Activated CD8-positive, alpha-beta memory T cell treated with anti-CD3 and anti-CD28 coated beads, Interleukin-2, amount 10 ng/mL, durations not matched to agents 7 days and 5 days (primary cell): ENCODE results near the gene ARR3. TPM values are rescaled to one million over a fixed set of nuclear protein-coding genes. Genes with fewer than 3 reads are reported as not detected.
"Not testable (repeated sequence)": the region's sequence is repeated elsewhere in the genome, so short reads cannot be mapped to it uniquely, and the experiment has no call there.

ENCODE experiments used
- ATAC-seq: fragments of 150-1000 bp; cut with Tn5 transposase; one replicate; pipeline ENCODE4 v1.10.0; 2021; ENCODE audit warnings: moderate library complexity
- CTCF ChIA-PET: fragments of 350-600 bp; sonication (Branson Sonifier 250); formaldehyde crosslinking; loops from one replicate; lab custom pipeline; 2021; ENCODE audit warnings: antibody characterized with exemption; lab: Charles Lee
- DNase-seq: peaks from one replicate; pipeline ENCODE4 v3.0.0-alpha.2; 2020
- H3K27ac Mint-ChIP-seq: one replicate; pipeline ENCODE4 v1.8.0; 2021; ENCODE audit warnings: mild to moderate bottlenecking, mixed read lengths
- H3K27me3 Mint-ChIP-seq: one replicate; pipeline ENCODE4 v1.8.0; 2021; ENCODE audit warnings: mixed read lengths
- H3K36me3 Mint-ChIP-seq: one replicate; pipeline ENCODE4 v1.8.0; 2021; ENCODE audit warnings: mild to moderate bottlenecking, mixed read lengths
- H3K4me1 Mint-ChIP-seq: one replicate; pipeline ENCODE4 v1.8.0; 2021; ENCODE audit warnings: mixed read lengths
- H3K4me3 Mint-ChIP-seq: one replicate; pipeline ENCODE4 v1.8.0; 2021; ENCODE audit warnings: mild to moderate bottlenecking, moderate library complexity, mixed read lengths
- H3K9me3 Mint-ChIP-seq: one replicate; pipeline ENCODE4 v1.8.0; 2022; ENCODE audit warnings: low read depth, mixed read lengths
- total RNA-seq, 2 experiments: library from RNA; stranded (reverse); gene quantifications; one replicate each; pipeline ENCODE4 v1.2.3, GENCODE V29; 2021

The ARR3 gene
- total RNA-seq, 2 experiments from 2014 or later, result not detected

DNA sequence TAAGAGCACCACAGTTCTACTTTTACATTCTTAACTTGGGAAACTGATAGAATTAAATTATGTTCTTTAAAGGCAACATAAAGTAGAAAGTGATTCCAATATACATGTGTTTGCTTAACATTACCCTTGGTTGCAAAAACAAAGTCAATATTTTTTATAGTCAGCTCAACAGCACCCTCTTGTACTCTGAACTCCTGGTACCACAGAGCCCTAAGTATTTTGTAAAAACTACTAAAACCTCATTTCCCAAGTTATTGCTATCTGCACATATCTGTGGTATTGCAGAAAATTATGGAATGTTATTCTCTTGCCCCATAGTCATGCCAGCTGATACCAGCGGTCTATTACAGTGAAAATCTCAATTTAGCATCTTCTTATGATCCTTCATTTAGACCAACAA lies 24.7 kb downstream of the ARR3 start:
- no peak for ATAC-seq

DNA sequence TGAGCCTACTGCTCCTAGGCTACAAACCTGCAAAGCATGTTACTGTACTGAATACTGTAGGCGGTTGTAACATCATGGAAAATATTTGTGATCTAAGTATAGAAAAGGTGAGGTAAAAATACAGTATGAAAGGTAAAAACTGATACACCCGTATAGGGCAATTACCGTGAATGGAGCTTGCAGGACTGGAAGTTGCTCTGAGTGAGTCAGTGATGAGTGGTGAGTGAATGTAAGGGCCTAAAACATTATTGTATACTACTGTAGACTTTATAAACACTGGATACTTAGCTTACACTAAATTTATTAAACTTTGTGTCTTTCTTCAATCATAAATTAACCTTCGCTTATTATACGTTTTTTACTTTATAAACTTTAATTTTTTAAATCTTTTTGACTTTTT lies 25.5 kb downstream of the ARR3 start:
- Mint-ChIP-seq H3K27me3 (no peaks in the 10 kb centered on the region), H3K36me3 (peaks cover 22% of the 10 kb centered on the region), H3K4me1 (peaks cover 26% of the 10 kb centered on the region), H3K27ac (no peak overlapping the region), H3K4me3 (no peak overlapping the region), H3K9me3 (no peaks in the 10 kb centered on the region)
- DNase-seq, result no peak
- no peak for ATAC-seq
- CTCF ChIA-PET, result interaction anchor here (1.1 kb wide), 1 partner anchor 142 kb away, joined by 4 read pairs; no protein-coding TSS in a partner anchor

More for the DNA sequence above, 24.7 kb downstream of the ARR3 start:
- peaks cover 24% of the 10 kb centered on the region for H3K36me3 Mint-ChIP-seq
- no peak overlapping the region for H3K27ac Mint-ChIP-seq
- H3K4me3 Mint-ChIP-seq, result no peak overlapping the region
- H3K9me3 Mint-ChIP-seq, result no peaks in the 10 kb centered on the region
- DNase-seq, result no peak
- H3K4me1 Mint-ChIP-seq, result peaks cover 29% of the 10 kb centered on the region
- CTCF ChIA-PET, result interaction anchor here (1.1 kb wide), 1 partner anchor 143 kb away, joined by 4 read pairs; no protein-coding TSS in a partner anchor
- no peaks in the 10 kb centered on the region for H3K27me3 Mint-ChIP-seq

DNA sequence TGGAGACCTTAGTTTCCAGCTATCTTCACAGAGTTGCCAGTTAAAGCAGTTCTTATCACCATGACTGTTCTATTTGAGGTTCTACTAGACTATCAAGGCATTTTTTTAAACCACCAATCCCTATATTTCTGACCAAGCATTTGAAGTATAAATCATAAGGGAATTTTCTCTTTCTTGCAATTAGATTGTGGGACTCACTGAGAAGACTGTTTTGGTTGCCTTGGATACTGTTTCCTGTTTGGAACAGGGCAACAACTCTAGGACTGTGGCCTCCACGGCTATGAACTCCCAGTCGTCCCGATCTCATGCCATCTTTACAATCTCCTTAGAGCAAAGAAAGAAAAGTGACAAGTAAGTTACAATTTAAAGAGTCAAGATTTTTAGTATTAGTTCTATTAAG lies 33.6 kb downstream of the ARR3 start:
- Mint-ChIP-seq H3K9me3 (no peaks in the 10 kb centered on the region), H3K36me3 (peaks cover 51% of the 10 kb centered on the region), H3K27me3 (no peaks in the 10 kb centered on the region), H3K4me1 (peaks cover 3% of the 10 kb centered on the region), H3K27ac (no peak overlapping the region), H3K4me3 (no peak overlapping the region)
- DNase-seq (no peak), ATAC-seq (no peak)
- CTCF ChIA-PET, result no interaction called here

DNA sequence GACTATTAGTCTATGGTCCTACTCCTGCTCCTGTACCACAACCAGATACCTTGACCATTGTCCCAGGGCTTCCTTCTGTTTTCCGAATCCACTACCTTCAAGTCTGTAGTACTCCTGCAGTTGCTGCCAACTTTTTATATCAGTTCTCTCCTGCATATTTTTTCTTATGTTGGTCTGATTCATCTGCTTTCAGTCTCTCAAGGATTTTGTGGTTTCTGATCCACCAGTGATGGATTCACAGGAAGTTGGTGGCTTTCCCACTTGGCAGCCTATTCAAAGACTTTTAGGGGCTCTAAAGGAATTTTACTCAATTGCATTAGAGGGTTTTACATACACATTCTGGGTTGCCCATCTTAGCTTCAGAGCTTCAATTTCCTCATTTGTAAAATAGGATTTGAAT lies 45.4 kb downstream of the ARR3 start:
- Mint-ChIP-seq H3K4me3 (no peak overlapping the region), H3K9me3 (no peaks in the 10 kb centered on the region), H3K4me1 (no peaks in the 10 kb centered on the region), H3K36me3 (peaks cover 33% of the 10 kb centered on the region), H3K27me3 (no peaks in the 10 kb centered on the region), H3K27ac (no peak overlapping the region)
- DNase-seq (no peak), ATAC-seq (no peak)
- CTCF ChIA-PET, result no interaction called here

DNA sequence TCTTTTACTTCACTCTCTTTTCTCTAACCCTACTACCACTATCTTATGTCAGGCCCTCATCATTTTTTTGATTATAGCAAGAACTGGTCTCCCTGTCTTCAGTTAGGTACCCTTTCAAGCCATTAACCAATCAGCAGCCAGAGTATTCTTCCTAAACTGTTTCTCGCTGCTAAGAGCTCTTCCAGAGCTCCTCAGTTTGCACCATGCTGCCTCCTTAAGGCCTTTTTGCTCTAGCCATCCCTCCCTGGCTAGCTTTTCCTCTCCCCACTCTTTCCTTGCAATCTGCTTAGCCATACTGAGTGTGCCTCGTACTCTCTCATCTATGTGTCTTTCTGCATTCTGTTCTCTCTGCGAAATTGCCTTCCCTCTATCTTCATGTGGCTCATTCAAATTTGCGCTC lies 54.6 kb downstream of the ARR3 start:
- DNase-seq, result no peak
- no peaks in the 10 kb centered on the region for H3K4me1 Mint-ChIP-seq
- CTCF ChIA-PET, result no interaction called here
- no peak overlapping the region for H3K27ac Mint-ChIP-seq
- ATAC-seq, result no peak
- H3K36me3 Mint-ChIP-seq, result peaks cover 12% of the 10 kb centered on the region
- no peaks in the 10 kb centered on the region for H3K27me3 Mint-ChIP-seq
- no peak overlapping the region for H3K4me3 Mint-ChIP-seq
- H3K9me3 Mint-ChIP-seq, result no peaks in the 10 kb centered on the region

DNA sequence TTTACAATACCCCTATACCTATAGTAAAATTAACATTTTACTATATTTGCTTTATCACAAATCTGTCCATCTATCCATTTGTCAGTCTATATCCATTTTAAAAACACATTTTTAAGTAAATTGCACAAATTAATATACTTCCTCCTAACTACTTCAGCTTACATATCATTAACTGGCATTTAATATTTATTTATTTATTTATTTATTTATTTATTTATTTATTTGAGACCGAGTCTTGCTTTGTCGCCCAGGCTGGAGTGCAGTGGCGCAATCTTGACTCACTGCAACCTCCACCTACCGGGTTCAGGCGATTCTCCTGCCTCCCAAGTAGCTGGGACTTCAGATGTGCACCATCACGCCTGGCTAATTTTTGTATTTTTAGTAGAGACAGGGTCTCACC lies 55.5 kb downstream of the ARR3 start:
- H3K4me1 Mint-ChIP-seq, DNase-seq, CTCF ChIA-PET, H3K27ac Mint-ChIP-seq, ATAC-seq, H3K9me3 Mint-ChIP-seq, H3K4me3 Mint-ChIP-seq, H3K27me3 Mint-ChIP-seq: not testable (repeated sequence)
- peaks cover 13% of the 10 kb centered on the region for H3K36me3 Mint-ChIP-seq

DNA sequence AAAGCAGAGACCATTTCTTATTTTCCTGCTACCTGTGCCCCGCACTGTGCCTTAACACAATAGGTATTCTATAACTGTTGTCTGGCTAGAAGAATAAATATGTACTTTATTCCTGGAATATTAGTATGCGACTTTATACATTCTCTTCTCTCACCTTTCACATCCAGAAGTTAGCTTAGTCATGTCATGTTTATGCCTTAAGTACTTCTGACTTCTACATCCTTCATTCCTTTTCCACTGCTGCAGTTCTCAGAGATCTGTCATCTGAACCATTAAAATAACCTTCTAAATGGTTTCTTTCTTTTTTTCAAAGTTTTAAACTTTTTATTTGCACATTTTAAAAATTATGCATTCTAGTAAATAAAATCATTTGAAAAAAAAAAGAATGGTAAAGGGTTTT lies 56.2 kb downstream of the ARR3 start:
- CTCF ChIA-PET, result no interaction called here
- Mint-ChIP-seq H3K36me3 (peaks cover 13% of the 10 kb centered on the region), H3K27ac (no peak overlapping the region), H3K9me3 (no peaks in the 10 kb centered on the region), H3K4me3 (no peak overlapping the region), H3K27me3 (no peaks in the 10 kb centered on the region), H3K4me1 (no peaks in the 10 kb centered on the region)
- no peak for ATAC-seq
- DNase-seq, result no peak

DNA sequence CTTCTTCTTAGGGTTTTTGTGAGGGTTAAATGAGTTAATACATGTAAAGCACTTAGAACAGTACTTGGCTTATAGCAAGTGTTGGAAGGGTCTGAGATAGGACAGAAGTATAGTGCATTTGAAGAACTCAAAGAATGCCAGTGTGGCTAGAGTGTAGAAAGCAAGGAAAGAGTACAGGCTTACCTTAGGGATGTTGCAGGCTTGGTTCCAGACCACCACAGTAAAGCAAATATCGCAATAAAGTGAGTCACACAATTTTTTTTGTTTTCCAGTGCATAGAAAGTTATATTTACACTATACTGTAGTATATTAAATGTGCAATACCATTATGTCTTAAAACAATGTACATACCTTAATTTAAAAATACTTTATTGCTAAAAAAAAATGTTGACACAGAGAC lies 63.0 kb downstream of the ARR3 start:
- peaks cover 35% of the 10 kb centered on the region for H3K36me3 Mint-ChIP-seq
- no peaks in the 10 kb centered on the region for H3K27me3 Mint-ChIP-seq
- CTCF ChIA-PET, result no interaction called here
- H3K4me1 Mint-ChIP-seq, result peaks cover 7% of the 10 kb centered on the region
- DNase-seq (no peak), ATAC-seq (no peak)
- H3K4me3 Mint-ChIP-seq, result no peak overlapping the region
- H3K9me3 Mint-ChIP-seq, result no peaks in the 10 kb centered on the region
- no peak overlapping the region for H3K27ac Mint-ChIP-seq

Other genes with a start within 250 kb of the ARR3 start
- gene AWAT2, start 218.4 kb upstream of the ARR3 start, total RNA-seq, result not detected
- not detected for gene OTUD6A, start 205.9 kb upstream of the ARR3 start, total RNA-seq
- gene IGBP1, start 134.9 kb upstream of the ARR3 start, total RNA-seq, result 10 to 100 TPM; 43.1 to 46.2 TPM
- not detected for gene DGAT2L6, start 90.9 kb upstream of the ARR3 start, total RNA-seq
- gene AWAT1, start 33.7 kb upstream of the ARR3 start, total RNA-seq, result not detected
- under 1 TPM in 1 of 2 experiments, not detected in 1; 0.23 TPM for gene P2RY4, start 8.1 kb upstream of the ARR3 start, total RNA-seq
- not detected for gene RAB41, start 13.8 kb downstream of the ARR3 start, total RNA-seq
- gene PDZD11, start 21.6 kb downstream of the ARR3 start, total RNA-seq, result 10 to 100 TPM; 30.8 to 34.1 TPM
- 10 to 100 TPM; 41.0 to 44.7 TPM for gene KIF4A, start 21.8 kb downstream of the ARR3 start, total RNA-seq
- gene GDPD2, start 155.0 kb downstream of the ARR3 start, total RNA-seq, result under 1 TPM in 1 of 2 experiments, not detected in 1; 0.26 TPM
- 10 to 100 TPM; 39.6 to 48.8 TPM for gene DLG3, start 176.5 kb downstream of the ARR3 start, total RNA-seq